GM18526 (cell line): Measurements from ENCODE around the gene ARHGEF7.

Experiments
- POLR2A ChIP-seq: IDR thresholded peaks from 3 replicates; pipeline ENCODE4 v1.6.1; 2011; ENCODE audit not compliant: insufficient read length; ENCODE audit errors: extremely low read depth

ARHGEF7 gene

DNA sequence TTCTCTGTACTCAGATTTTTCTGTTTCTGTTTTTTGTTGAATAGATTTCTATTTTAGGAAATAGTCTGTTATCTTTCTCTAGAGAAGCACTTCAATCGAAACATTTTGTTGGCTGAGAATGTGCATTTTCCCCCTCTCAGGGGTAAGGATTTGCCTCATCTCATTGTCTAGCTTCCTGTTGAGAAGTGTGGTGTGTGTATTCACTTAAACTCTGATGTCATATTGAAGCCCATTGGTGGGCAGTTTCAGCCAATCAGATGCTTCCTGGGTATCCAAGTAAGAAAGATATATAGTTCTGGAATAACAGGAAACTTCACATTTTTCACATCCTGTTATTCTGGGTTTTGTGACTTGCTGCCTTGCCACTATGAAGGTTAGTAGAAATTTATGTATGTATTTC, 87.6 kb downstream of the ARHGEF7 start:
- TF ChIP-seq POLR2A: no peak

DNA sequence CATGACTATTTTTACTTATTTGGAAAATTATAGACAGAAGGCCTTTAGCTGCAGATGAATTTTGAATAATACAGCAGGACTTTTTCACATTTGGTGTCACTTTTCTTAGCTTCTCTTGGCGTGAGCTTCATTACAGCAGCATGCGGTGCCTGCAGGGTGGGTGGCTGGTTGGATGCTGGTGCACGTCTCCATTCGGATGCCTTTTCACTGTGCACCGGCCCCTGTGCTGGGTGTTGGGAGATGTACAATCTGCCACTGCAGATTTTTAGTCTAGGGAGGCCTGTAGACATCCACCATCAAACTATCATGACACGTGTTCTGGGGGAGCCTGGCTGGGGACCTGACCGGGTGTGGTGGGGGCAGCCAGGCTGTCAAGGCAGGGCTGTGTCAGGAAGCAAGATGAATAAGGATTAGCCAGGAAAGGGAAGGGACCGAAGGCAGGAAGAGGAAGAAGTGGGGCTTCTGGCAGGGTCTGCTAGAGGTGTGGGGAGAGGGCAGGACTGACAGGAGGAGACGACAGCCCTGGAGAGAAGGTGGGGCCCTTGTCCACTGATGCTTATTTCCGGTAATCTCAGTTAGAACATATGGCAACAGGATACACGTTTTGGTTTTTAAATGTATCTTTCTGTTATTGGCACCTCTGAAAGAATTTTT, 88.8 kb downstream of the ARHGEF7 start:
- TF ChIP-seq POLR2A: no peak

GRCh38 chr13:111204438-111205177, 89.5 kb downstream of the ARHGEF7 start:
- TF ChIP-seq POLR2A: no peak

DNA sequence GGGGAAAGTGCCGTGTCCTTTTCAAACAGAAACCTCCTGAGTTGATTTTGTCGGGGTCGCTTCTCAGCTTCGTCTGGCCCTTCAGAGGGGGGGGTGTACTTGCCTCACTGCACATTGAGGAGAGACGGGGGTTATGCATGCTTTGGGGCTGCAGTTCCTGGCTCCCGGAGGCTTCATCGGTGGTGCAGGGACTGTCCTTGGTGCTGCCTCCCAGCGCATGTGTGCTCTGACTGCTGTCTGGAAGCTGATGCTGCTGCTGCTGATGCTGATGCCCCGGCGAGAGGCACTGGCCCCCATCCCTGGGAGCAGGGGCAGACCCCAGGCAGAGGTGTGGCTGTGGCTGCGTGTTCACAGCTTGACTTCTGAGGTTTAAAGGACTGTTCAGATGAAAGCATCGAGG, 91.0 kb downstream of the ARHGEF7 start:
- no peak for TF ChIP-seq POLR2A

DNA sequence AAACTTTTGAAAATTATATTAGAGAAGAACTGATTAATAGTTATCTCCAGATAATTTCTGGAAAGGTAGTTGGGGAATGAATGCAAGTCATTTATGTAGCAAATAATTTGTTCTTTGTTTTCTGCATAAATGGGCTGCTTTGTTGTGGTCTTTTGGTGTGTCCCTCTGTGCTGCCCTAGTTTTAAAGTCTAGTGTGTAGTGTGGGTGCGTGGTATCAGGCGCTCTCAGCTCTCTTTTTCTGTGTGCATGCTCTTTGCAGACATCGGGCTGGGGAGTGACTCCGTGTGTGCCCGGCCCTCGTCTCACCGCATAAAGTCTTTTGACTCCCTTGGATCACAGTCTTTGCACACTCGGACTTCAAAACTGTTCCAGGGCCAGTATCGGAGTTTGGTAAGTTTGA, 94.5 kb downstream of the ARHGEF7 start:
- TF ChIP-seq POLR2A: no peak

GRCh38 chr13:111210091-111210490, 95.0 kb downstream of the ARHGEF7 start:
- TF ChIP-seq POLR2A: no peak

DNA sequence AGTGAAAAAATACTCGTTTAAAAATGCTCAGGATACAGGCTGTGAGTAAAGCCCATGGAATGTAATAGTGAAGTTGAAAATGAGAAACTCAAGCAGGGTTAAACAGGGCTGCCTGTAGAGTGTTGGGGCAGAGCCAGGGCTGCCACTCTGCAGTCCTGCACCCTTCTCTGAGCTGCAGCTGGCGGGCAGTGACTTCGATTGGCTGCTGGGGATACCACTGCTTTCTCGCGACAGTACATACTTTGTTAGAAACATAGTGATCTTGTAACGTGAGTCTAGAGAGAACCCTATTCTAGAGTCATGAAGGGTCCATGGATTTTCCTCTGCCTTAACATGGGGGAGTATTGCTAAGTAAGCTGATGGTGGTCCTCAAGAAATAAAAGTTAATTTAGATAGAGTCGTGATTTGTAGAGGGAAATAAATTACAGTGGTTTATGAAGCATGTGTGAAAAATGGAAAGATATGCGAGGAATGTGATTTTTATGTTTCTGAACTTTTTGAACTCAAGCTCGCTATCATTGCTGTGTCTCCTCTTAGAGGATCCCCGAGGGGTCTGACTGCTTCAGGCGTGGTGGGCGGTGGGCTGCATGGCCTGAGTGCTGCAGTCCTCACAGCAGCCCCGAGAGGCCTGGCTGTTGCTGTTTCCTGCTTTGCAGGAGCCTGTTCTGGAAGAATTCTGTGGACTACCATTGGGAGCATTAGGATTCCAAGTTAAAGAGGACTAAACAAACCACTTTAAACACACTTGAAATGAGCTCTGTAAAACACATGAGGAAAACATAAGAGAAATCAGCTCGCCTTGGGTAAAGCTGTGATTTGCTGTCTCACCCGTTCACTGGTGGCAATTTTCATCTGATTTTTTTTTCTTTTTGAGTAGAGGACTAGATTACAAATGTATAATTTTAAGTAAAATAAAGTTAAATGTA, 95.7 kb downstream of the ARHGEF7 start:
- TF ChIP-seq POLR2A: no peak

GRCh38 chr13:111211789-111212516, 96.8 kb downstream of the ARHGEF7 start:
- TF ChIP-seq POLR2A: no peak

GRCh38 chr13:111212517-111212873, 97.4 kb downstream of the ARHGEF7 start:
- TF ChIP-seq POLR2A: no peak

GRCh38 chr13:111213964-111214726, 99.0 kb downstream of the ARHGEF7 start:
- no peak for TF ChIP-seq POLR2A

- no peak for TF ChIP-seq POLR2A
These were observed 100.3 kb downstream of the ARHGEF7 start for GRCh38 chr13:111215081-111216047.

GRCh38 chr13:111216166-111216960, 101.3 kb downstream of the ARHGEF7 start:
- no peak for TF ChIP-seq POLR2A
